VCaP (cell line): ENCODE results near the gene ELOF1.
"Not testable (repeated sequence)": the region's sequence is repeated elsewhere in the genome, so short reads cannot be mapped to it uniquely, and the experiment has no call there.

Experiments
- H3K27ac ChIP-seq: fragments of 450-650 bp; 2 replicates; pipeline ENCODE4 v1.5.1; 2017
- CTCF ChIP-seq: fragments of 450-650 bp; conservative IDR thresholded peaks from 2 replicates; pipeline ENCODE4 v1.5.1; 2017; ENCODE audit warnings: mild to moderate bottlenecking, moderate library complexity

ELOF1 gene

GRCh38 chr19:11577451-11578257 lies 18.6 kb upstream of the ELOF1 start, which contains the start of gene ACP5:
ACP5 (minus strand) TSS chr19:11577645; CDS start chr19:11577317, 328 bp downstream.
- H3K27ac ChIP-seq: no peak within 1 kb of the TSS
- no peak for TF ChIP-seq CTCF

DNA sequence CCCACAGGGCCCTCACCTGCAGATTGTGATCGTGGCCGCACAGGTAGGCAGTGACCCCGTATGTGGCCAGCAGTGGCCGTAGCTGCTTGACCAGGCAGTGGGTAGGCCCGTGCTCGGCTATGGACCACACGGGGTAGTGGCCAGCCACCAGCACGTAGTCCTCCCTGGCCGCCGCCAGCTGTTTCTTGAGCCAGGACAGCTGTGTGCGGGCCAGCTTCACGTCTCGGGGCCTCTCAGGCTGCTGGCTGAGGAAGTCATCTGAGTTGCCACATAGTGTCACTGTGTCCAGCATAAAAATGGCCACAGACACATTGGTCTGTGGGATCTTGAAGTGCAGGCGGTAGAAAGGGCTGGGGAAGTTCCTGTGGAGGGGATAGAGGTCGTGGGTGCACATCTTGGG lies 17.2 kb upstream of the ELOF1 start:
- no peak overlapping the region for H3K27ac ChIP-seq
- TF ChIP-seq CTCF: no peak

- TF ChIP-seq CTCF: no peak
- H3K27ac ChIP-seq: no peak overlapping the region
Observed at GRCh38 chr19:11574689-11575088, 15.7 kb upstream of the ELOF1 start.

DNA sequence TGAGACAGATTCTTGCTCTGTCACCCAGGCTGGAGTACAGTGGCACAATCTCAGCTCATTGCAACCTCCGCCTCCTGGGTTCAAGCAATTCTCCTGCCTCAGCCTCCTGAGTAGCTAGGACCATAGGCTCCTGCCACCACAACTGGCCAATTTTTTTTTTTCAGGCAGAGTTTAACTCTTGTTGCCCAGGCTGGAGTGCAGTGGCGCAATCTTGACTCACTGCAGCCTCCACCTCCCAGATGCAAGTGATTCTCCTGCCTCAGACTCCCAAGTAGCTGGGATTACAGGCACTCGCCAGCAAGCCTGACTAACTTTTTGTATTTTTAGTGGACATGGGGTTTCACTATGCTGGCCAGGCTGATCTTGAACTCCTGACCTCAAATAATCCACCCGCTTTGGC lies 14.7 kb upstream of the ELOF1 start:
- not testable (repeated sequence) for H3K27ac ChIP-seq

DNA sequence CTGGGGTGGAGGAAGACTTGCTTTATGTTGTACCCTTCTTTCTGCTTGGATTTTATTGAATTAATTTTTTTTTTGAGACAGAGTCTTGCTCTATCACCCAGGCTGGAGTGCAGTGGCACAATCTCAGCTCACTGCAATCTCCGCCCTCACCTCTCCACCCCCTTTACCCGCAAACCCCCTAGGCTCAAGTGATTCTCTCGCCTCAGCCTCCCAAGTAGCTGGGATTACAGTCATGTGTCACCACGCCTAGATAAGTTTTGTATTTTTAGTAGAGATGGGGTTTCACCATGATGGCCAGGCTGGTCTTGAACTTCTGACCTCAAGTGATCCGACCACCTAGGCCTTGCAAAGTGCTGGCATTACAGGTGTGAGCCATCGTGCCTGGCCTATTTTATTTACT lies 14.3 kb upstream of the ELOF1 start:
- H3K27ac ChIP-seq: not testable (repeated sequence)

- TF ChIP-seq CTCF: no peak
- no peak overlapping the region for H3K27ac ChIP-seq
Observed at GRCh38 chr19:11570039-11570462, 11.0 kb upstream of the ELOF1 start.

- TF ChIP-seq CTCF: no peak
- H3K27ac ChIP-seq: no peak overlapping the region
Observed at GRCh38 chr19:11566164-11566563, 7.1 kb upstream of the ELOF1 start.

- not testable (repeated sequence) for H3K27ac ChIP-seq
Observed at GRCh38 chr19:11565649-11565980, 6.6 kb upstream of the ELOF1 start.

DNA sequence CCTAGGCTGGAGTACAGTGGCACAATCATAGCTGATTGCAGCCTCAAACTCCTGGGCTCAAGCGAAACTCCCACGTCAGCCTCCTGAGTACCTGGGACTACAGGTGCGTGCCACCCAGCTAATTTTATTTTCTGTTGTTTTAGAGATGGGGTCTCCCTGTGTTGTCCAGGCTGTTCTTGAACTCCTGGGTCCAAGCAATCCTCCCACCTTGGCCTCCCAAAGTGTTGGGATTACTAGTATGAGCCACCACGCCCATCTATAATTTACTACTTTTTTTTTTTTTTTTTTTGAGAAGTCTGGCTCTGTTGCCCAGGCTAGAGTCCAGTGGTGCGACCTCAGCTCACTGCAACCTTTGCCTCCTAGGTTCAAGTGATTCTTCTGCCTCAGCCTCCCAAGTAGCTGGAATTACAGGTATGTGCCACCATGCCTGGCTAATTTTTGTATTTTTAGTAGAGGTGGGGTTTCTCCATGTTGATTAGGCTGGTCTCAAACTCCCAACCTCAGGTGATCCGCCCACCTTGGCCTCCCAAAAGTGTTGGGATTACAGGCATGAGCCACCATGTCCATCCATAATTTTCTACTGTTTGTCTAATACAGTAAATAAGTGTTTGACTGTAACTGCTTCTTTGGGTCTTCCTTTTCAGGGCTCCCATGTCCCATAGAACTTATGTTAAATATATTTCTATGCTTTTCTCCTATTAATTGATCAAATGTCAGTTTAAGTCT lies 5.2 kb upstream of the ELOF1 start:
- not testable (repeated sequence) for H3K27ac ChIP-seq
